GM12878 (cell line): ENCODE data around the gene PCDHGA2.
"Not testable (repeated sequence)": the region's sequence is repeated elsewhere in the genome, so short reads cannot be mapped to it uniquely, and the experiment has no call there.

Experiments used
- BACH1 ChIP-seq: fragments of 450-650 bp; IDR thresholded peaks from 2 replicates; pipeline ENCODE4 v1.6.1; 2017; ENCODE audit warnings: mild to moderate bottlenecking, borderline replicate concordance
- BRCA1 ChIP-seq: IDR thresholded peaks from 2 replicates; pipeline ENCODE4 v1.6.1; 2011; ENCODE audit warnings: low read depth, low read length, improper control_type of control experiment
- GABPA ChIP-seq: IDR thresholded peaks from 2 replicates; pipeline ENCODE4 v1.6.1; 2014; ENCODE audit warnings: antibody characterized with exemption, low read depth, mild to moderate bottlenecking, inconsistent platforms
- MYC ChIP-seq: IDR thresholded peaks from 2 replicates; pipeline ENCODE4 v1.6.1; 2011; ENCODE audit warnings: mild to moderate bottlenecking, low read length, moderate library complexity, inconsistent platforms; ENCODE audit not compliant: insufficient read depth, insufficient replicate concordance, insufficient read length, severe bottlenecking
- POLR2A ChIP-seq: IDR thresholded peaks from 2 replicates; pipeline ENCODE4 v1.6.1; 2011; ENCODE audit warnings: low read depth, mild to moderate bottlenecking, low read length
- YBX1 ChIP-seq: fragments of 450-650 bp; IDR thresholded peaks from 2 replicates; pipeline ENCODE4 v1.6.1; 2016; ENCODE audit warnings: antibody characterized with exemption
- TF ChIP-seq, protein P1 (sequence below): fragments of 150-350 bp; IDR thresholded peaks from 2 replicates; pipeline ENCODE4 v1.6.1; 2016; ENCODE audit warnings: low read depth, low read length
- TF ChIP-seq, protein P2 (sequence below): fragments of 450-650 bp; IDR thresholded peaks from 2 replicates; pipeline ENCODE4 v1.6.1; 2018; ENCODE audit warnings: borderline replicate concordance, mild to moderate bottlenecking; ENCODE audit not compliant: partially characterized antibody

DNA sequence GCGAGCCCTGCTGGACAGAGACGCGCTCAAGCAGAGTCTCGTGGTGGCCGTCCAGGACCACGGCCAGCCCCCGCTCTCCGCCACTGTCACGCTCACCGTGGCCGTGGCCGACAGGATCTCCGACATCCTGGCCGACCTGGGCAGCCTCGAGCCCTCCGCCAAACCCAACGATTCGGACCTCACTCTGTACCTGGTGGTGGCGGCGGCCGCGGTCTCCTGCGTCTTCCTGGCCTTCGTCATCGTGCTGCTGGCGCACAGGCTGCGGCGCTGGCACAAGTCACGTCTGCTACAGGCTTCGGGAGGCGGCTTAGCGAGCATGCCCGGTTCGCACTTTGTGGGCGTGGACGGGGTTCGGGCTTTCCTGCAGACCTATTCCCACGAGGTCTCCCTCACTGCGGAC is 6.0 kb upstream of the PCDHGA2 start:
- TF ChIP-seq, protein P1, sequence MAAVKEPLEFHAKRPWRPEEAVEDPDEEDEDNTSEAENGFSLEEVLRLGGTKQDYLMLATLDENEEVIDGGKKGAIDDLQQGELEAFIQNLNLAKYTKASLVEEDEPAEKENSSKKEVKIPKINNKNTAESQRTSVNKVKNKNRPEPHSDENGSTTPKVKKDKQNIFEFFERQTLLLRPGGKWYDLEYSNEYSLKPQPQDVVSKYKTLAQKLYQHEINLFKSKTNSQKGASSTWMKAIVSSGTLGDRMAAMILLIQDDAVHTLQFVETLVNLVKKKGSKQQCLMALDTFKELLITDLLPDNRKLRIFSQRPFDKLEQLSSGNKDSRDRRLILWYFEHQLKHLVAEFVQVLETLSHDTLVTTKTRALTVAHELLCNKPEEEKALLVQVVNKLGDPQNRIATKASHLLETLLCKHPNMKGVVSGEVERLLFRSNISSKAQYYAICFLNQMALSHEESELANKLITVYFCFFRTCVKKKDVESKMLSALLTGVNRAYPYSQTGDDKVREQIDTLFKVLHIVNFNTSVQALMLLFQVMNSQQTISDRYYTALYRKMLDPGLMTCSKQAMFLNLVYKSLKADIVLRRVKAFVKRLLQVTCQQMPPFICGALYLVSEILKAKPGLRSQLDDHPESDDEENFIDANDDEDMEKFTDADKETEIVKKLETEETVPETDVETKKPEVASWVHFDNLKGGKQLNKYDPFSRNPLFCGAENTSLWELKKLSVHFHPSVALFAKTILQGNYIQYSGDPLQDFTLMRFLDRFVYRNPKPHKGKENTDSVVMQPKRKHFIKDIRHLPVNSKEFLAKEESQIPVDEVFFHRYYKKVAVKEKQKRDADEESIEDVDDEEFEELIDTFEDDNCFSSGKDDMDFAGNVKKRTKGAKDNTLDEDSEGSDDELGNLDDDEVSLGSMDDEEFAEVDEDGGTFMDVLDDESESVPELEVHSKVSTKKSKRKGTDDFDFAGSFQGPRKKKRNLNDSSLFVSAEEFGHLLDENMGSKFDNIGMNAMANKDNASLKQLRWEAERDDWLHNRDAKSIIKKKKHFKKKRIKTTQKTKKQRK: not testable (repeated sequence)
- not testable (repeated sequence) for TF ChIP-seq YBX1, BRCA1, GABPA, POLR2A, MYC, BACH1
- TF ChIP-seq, protein P2, sequence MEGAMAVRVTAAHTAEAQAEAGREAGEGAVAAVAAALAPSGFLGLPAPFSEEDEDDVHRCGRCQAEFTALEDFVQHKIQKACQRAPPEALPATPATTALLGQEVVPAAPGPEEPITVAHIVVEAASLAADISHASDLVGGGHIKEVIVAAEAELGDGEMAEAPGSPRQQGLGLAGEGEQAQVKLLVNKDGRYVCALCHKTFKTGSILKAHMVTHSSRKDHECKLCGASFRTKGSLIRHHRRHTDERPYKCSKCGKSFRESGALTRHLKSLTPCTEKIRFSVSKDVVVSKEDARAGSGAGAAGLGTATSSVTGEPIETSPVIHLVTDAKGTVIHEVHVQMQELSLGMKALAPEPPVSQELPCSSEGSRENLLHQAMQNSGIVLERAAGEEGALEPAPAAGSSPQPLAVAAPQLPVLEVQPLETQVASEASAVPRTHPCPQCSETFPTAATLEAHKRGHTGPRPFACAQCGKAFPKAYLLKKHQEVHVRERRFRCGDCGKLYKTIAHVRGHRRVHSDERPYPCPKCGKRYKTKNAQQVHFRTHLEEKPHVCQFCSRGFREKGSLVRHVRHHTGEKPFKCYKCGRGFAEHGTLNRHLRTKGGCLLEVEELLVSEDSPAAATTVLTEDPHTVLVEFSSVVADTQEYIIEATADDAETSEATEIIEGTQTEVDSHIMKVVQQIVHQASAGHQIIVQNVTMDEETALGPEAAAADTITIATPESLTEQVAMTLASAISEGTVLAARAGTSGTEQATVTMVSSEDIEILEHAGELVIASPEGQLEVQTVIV: not testable (repeated sequence)
